Endothelial cell of umbilical vein (primary cell): ENCODE results near the gene GALNT12. TPM values are rescaled to one million over a fixed set of nuclear protein-coding genes. Genes with fewer than 3 reads are reported as not detected.

ENCODE experiments used
- BruUV-seq: library from RNA; stranded (reverse); fragments of 400-500 nt; replicated peaks from 2 replicates; lab custom pipeline; 2021; lab: Mats Ljungman, UMichigan
- CTCF ChIA-PET: fragments of 300-600, 350-600 bp; sonication (Branson Sonifier 250); formaldehyde crosslinking; loops from one replicate; lab custom pipeline; 2021; ENCODE audit warnings: antibody characterized with exemption, inconsistent platforms; lab: Charles Lee
- POLR2A ChIA-PET: fragments of 300-600, 350-600 bp; sonication (Branson Sonifier 250); formaldehyde crosslinking; loops from one replicate; lab custom pipeline; 2021; ENCODE audit warnings: antibody characterized with exemption, inconsistent platforms; lab: Charles Lee
- DNase-seq: peaks from one replicate; pipeline ENCODE4 v3.0.0-alpha.2; 2011; ENCODE audit warnings: low read depth, low spot score
- FAIRE-seq: peaks from 2 replicates; lab custom pipeline; 2011; peaks lifted over from hg19 to GRCh38; lab: Jason Lieb, UNC
- H2AFZ ChIP-seq: 2 replicates; pipeline ENCODE4 v1.6.0; 2012; ENCODE audit warnings: low read depth, low read length, control low read depth, inconsistent platforms
- H3K27ac ChIP-seq: 2 replicates; pipeline ENCODE4 v1.5.1; 2011; ENCODE audit warnings: low read depth, mild to moderate bottlenecking, control low read depth, low read length, moderate library complexity; ENCODE audit not compliant: insufficient read depth
- H3K27me3 ChIP-seq, 2 experiments: 2 replicates each; pipeline versions ENCODE4 v1.6.0 to v1.6.1; 2011; ENCODE audit warnings: low read length in 2 of 2, mixed read lengths in 1 of 2; ENCODE audit not compliant: control insufficient read depth in 2 of 2, insufficient read depth in 2 of 2
- H3K36me3 ChIP-seq, 2 experiments: 2 replicates in 1 of 2; 3 replicates in 1 of 2; pipeline ENCODE4 v1.5.1; 2011; ENCODE audit warnings: low read length in 2 of 2, mild to moderate bottlenecking in 1 of 2, moderate library complexity in 1 of 2; ENCODE audit not compliant: control insufficient read depth in 2 of 2, insufficient read depth in 2 of 2; ENCODE audit errors: extremely low read depth in 1 of 2
- H3K4me1 ChIP-seq: 3 replicates; pipeline ENCODE4 v1.5.1; 2011; ENCODE audit warnings: mild to moderate bottlenecking, low read length; ENCODE audit not compliant: control insufficient read depth, insufficient read depth; ENCODE audit errors: extremely low read depth
- H3K4me2 ChIP-seq: 2 replicates; pipeline ENCODE4 v1.6.1; 2011; ENCODE audit warnings: low read length, control low read depth, mixed read lengths; ENCODE audit not compliant: insufficient read depth
- H3K4me3 ChIP-seq, 3 experiments: fragments of 200-600 bp in 1 of 3; sonication (generic), shearing (Covaris generic) in 1 of 3; replicated peaks in 1 of 3; 2 replicates each; pipeline ENCODE4 v1.5.1; 2011 to 2016; ENCODE audit warnings: control low read depth in 3 of 3, low read length in 3 of 3, mild to moderate bottlenecking in 2 of 3, inconsistent platforms in 1 of 3, low read depth in 1 of 3, moderate library complexity in 1 of 3; ENCODE audit not compliant: insufficient read depth in 1 of 3
- H3K79me2 ChIP-seq: 2 replicates; pipeline ENCODE4 v1.6.0; 2012; ENCODE audit warnings: low read length, inconsistent platforms; ENCODE audit not compliant: control insufficient read depth, insufficient read depth
- H3K9ac ChIP-seq: replicated peaks from 2 replicates; pipeline ENCODE3; 2011; ENCODE audit warnings: low read length, control low read depth; ENCODE audit not compliant: insufficient read depth; ENCODE audit errors: extremely low read depth
- H3K9me1 ChIP-seq: replicated peaks from 3 replicates; pipeline ENCODE4 v1.6.0; 2011; ENCODE audit warnings: mild to moderate bottlenecking, low read length; ENCODE audit not compliant: control insufficient read depth, insufficient read depth; ENCODE audit errors: extremely low read depth
- H3K9me3 ChIP-seq: replicated peaks from 2 replicates; pipeline ENCODE4 v1.5.1; 2012; ENCODE audit warnings: low read length, inconsistent platforms; ENCODE audit not compliant: control insufficient read depth, insufficient read depth
- H4K20me1 ChIP-seq: replicated peaks from 2 replicates; pipeline ENCODE3; 2011; ENCODE audit warnings: mild to moderate bottlenecking, low read length; ENCODE audit not compliant: control insufficient read depth, insufficient read depth; ENCODE audit errors: extremely low read depth
- EZH2 ChIP-seq: IDR thresholded peaks from 2 replicates; pipeline ENCODE4 v1.6.1; 2012; ENCODE audit warnings: borderline replicate concordance, low read depth, mild to moderate bottlenecking, moderate library complexity, low read length, inconsistent platforms; ENCODE audit not compliant: severe bottlenecking
- FOS ChIP-seq: IDR thresholded peaks from 2 replicates; pipeline ENCODE4 v1.6.1; 2011; ENCODE audit warnings: mild to moderate bottlenecking, low read length, moderate library complexity, borderline replicate concordance; ENCODE audit not compliant: insufficient read depth
- GATA2 ChIP-seq: IDR thresholded peaks from 2 replicates; pipeline ENCODE4 v1.7.0; 2011; ENCODE audit warnings: low read depth, mild to moderate bottlenecking, moderate library complexity, mixed read lengths, low read length; ENCODE audit not compliant: insufficient read length, insufficient read depth
- JUN ChIP-seq: IDR thresholded peaks from 2 replicates; pipeline ENCODE4 v1.6.1; 2011; ENCODE audit warnings: borderline replicate concordance, low read depth; ENCODE audit not compliant: insufficient read length, insufficient read depth
- MYC ChIP-seq: IDR thresholded peaks from one replicate; pipeline ENCODE4 v1.6.1; 2011; ENCODE audit warnings: mild to moderate bottlenecking, low read depth, low read length
- POLR2A ChIP-seq: IDR thresholded peaks from 2 replicates; pipeline ENCODE4 v1.6.1; 2012; ENCODE audit warnings: low read depth, mild to moderate bottlenecking, control low read depth, low read length
- POLR2AphosphoS5 ChIP-seq: IDR thresholded peaks from 2 replicates; pipeline ENCODE4 v1.6.1; 2012; ENCODE audit warnings: low read depth, mild to moderate bottlenecking, control low read depth, low read length, moderate library complexity; ENCODE audit not compliant: insufficient read depth
- dilution Hi-C: fragments of 300-500 bp; cut with MboI; formaldehyde crosslinking; loops from one replicate; pipeline ENCODE4 v1.15.0; 2019; ENCODE audit warnings: low sequenced_read_pairs; ENCODE audit not compliant: extremely low pct_ligation_motif_present
- intact Hi-C: fragments of 100-400 bp; cut with micrococcal nuclease; formaldehyde crosslinking; loops from one replicate; pipeline ENCODE4 v1.10.0; 2022
- polyA plus RNA-seq, 4 experiments: library from polyadenylated mRNA; depleted of rRNA in 3 of 4; stranded (reverse) in 3 of 4; unstranded in 1 of 4; fragments of >200 nt; gene quantifications; 2 replicates each; pipeline versions ENCODE4 v1.2.1 to v1.2.3, GENCODE V29; 2011 to 2012; ENCODE audit warnings: missing spikeins in 1 of 4
- total RNA-seq: library from RNA; stranded (reverse); gene quantifications from 2 replicates; pipeline ENCODE4 v1.2.3, GENCODE V29; 2021
- TF ChIP-seq, protein P1 (sequence below), 2 donors: IDR thresholded peaks; 1 replicate in 1 of 2; 2 replicates in 1 of 2; pipeline ENCODE4 v1.5.1; 2011; ENCODE audit warnings: low read length in 2 of 2, mild to moderate bottlenecking in 2 of 2, moderate library complexity in 2 of 2, control low read depth in 1 of 2, inconsistent platforms in 1 of 2, low read depth in 1 of 2; ENCODE audit not compliant: insufficient read depth in 1 of 2; ENCODE audit errors: extremely low read depth in 1 of 2
- TF ChIP-seq, protein P2 (sequence below): IDR thresholded peaks from 2 replicates; pipeline ENCODE4 v1.6.1; 2011; ENCODE audit not compliant: insufficient read depth, insufficient read length

GALNT12 gene
- total and polyA plus RNA-seq, 2 donors (not counting 3 experiments of a cell fraction or from before 2014, with no cell fraction given): 0.26 to 0.44 TPM

DNA sequence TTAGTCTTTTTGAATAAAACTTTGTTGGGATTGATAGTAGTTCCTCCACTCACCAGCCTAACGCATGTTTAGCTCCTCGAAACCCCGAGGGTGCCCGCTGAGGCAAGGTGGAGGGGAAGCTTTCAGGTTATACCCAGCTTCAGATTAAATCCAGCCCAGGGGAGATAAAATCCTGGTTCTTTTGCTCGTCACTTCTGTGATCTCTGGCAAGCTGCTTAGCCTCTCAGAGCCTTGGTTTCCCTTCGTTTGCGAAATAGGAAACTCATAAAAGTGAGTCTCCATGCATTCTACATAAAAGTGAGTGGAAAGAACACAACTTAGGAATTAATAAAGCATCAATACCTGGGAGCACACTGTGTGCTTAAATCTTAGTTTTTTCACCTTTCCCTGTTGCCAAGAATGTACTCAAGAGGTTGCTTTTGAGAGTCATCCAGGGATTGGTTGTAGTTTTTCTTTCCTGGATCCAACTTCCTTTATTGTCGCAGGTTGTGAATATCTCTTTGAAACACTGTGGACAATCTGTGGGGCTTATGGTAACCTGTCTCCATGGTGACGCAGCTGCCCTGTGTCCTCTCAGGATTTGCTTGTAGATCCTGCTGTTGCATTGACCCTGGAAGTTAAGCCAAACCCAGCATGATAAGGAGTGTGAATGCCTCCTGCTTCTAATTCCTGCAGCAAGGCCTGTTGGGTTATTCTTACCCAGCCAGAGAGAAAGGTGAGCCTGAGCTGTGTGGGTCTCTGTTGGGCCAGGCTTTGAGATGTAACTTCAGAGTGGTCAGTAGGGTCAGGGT, 2.0 kb downstream of the GALNT12 start:
- H3K79me2 ChIP-seq: no peaks in the 10 kb centered on the region
- no peaks in the 10 kb centered on the region for H3K36me3 ChIP-seq
- FAIRE-seq: no peak
- H3K27ac ChIP-seq: no peak overlapping the region
- no peak for DNase-seq
- no peak overlapping the region for H3K9ac ChIP-seq
- no TSS peak for BruUV-seq
- TF ChIP-seq POLR2AphosphoS5: no peak
- no peak for TF ChIP-seq MYC
- TF ChIP-seq JUN: no peak
- TF ChIP-seq, protein P1, sequence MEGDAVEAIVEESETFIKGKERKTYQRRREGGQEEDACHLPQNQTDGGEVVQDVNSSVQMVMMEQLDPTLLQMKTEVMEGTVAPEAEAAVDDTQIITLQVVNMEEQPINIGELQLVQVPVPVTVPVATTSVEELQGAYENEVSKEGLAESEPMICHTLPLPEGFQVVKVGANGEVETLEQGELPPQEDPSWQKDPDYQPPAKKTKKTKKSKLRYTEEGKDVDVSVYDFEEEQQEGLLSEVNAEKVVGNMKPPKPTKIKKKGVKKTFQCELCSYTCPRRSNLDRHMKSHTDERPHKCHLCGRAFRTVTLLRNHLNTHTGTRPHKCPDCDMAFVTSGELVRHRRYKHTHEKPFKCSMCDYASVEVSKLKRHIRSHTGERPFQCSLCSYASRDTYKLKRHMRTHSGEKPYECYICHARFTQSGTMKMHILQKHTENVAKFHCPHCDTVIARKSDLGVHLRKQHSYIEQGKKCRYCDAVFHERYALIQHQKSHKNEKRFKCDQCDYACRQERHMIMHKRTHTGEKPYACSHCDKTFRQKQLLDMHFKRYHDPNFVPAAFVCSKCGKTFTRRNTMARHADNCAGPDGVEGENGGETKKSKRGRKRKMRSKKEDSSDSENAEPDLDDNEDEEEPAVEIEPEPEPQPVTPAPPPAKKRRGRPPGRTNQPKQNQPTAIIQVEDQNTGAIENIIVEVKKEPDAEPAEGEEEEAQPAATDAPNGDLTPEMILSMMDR (IDR thresholded peaks at IDR 0.05; ENCODE audit: extremely low read depth in 1 of 2, insufficient read depth in 1 of 2, low read depth in 1 of 2, low read length in 2 of 2): no peak
- TF ChIP-seq, protein P2, sequence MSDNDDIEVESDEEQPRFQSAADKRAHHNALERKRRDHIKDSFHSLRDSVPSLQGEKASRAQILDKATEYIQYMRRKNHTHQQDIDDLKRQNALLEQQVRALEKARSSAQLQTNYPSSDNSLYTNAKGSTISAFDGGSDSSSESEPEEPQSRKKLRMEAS: no peak
- no peak for TF ChIP-seq FOS
- no peak for TF ChIP-seq EZH2
- no peak for TF ChIP-seq GATA2
- no peak for TF ChIP-seq POLR2A
- ChIA-PET POLR2A (interaction anchor here (0.5 kb wide), 1 partner anchor 586 kb away, joined by 5 read pairs; no protein-coding TSS in a partner anchor), CTCF (no interaction called here)
- H3K4me3 ChIP-seq: no peak overlapping the region
- H3K27me3 ChIP-seq: peaks cover 16 to 17% of the 10 kb centered on the region in 2 experiments
- intact Hi-C loops: no loop called here
- H2AFZ ChIP-seq: no peak overlapping the region
- peaks cover 6% of the 10 kb centered on the region for H3K4me1 ChIP-seq
- no peaks in the 10 kb centered on the region for H4K20me1 ChIP-seq
- no peaks in the 10 kb centered on the region for H3K9me1 ChIP-seq
- dilution Hi-C loops: no loop called here
- H3K4me2 ChIP-seq: no peak overlapping the region
- no peaks in the 10 kb centered on the region for H3K9me3 ChIP-seq
